Measurements from ENCODE around the gene GRB7.

DNA sequence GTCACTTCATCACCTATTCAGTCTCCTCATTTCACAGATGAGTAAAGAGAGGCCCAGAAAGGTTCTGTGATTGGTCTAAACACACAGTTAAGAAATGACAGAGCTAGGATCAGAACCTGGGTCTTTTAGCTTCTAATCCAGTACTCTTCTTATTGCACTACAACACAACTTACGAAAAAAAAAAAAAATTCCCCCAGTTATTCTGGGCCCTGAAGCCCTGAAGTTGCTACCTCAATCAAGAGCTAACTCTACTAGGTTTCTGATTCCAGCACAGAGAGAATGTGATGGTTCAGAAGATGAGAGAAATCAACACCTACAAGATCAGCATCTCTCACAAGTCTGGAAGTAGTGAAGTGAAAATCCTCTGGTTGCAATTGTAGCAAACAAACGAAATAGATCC lies 37.3 kb downstream of the GRB7 start:
- TF ChIP-seq STAT1 (IDR thresholded peaks at IDR 0.05; ENCODE audit: unreplicated experiment) (no peak), POLR2AphosphoS5 (IDR thresholded peaks at IDR 0.05; ENCODE audit: low read depth) (no peak), EZH2 (IDR thresholded peaks at IDR 0.05; ENCODE audit: low read depth, unreplicated experiment) (no peak), ZNF331 (CRISPR knock-in tag; IDR thresholded peaks at IDR 0.05; ENCODE audit: low read depth) (no peak), JUNB (IDR thresholded peaks at IDR 0.05; ENCODE audit: unreplicated experiment) (no peak), CREB1 (CRISPR knock-in tag; IDR thresholded peaks at IDR 0.05; ENCODE audit: low read depth) (no peak), EZH2phosphoT487 (IDR thresholded peaks at IDR 0.05; ENCODE audit: unreplicated experiment) (no peak), NANOG (IDR thresholded peaks at IDR 0.05; ENCODE audit: borderline replicate concordance) (no peak), ZNF114 (CRISPR knock-in tag; IDR thresholded peaks at IDR 0.05) (no peak)
- TF ChIP-seq, protein P1, sequence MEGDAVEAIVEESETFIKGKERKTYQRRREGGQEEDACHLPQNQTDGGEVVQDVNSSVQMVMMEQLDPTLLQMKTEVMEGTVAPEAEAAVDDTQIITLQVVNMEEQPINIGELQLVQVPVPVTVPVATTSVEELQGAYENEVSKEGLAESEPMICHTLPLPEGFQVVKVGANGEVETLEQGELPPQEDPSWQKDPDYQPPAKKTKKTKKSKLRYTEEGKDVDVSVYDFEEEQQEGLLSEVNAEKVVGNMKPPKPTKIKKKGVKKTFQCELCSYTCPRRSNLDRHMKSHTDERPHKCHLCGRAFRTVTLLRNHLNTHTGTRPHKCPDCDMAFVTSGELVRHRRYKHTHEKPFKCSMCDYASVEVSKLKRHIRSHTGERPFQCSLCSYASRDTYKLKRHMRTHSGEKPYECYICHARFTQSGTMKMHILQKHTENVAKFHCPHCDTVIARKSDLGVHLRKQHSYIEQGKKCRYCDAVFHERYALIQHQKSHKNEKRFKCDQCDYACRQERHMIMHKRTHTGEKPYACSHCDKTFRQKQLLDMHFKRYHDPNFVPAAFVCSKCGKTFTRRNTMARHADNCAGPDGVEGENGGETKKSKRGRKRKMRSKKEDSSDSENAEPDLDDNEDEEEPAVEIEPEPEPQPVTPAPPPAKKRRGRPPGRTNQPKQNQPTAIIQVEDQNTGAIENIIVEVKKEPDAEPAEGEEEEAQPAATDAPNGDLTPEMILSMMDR (conservative IDR thresholded peaks at IDR 0.05; ENCODE audit: low read depth in 2 of 2), result no peak
- TF ChIP-seq, protein P2, sequence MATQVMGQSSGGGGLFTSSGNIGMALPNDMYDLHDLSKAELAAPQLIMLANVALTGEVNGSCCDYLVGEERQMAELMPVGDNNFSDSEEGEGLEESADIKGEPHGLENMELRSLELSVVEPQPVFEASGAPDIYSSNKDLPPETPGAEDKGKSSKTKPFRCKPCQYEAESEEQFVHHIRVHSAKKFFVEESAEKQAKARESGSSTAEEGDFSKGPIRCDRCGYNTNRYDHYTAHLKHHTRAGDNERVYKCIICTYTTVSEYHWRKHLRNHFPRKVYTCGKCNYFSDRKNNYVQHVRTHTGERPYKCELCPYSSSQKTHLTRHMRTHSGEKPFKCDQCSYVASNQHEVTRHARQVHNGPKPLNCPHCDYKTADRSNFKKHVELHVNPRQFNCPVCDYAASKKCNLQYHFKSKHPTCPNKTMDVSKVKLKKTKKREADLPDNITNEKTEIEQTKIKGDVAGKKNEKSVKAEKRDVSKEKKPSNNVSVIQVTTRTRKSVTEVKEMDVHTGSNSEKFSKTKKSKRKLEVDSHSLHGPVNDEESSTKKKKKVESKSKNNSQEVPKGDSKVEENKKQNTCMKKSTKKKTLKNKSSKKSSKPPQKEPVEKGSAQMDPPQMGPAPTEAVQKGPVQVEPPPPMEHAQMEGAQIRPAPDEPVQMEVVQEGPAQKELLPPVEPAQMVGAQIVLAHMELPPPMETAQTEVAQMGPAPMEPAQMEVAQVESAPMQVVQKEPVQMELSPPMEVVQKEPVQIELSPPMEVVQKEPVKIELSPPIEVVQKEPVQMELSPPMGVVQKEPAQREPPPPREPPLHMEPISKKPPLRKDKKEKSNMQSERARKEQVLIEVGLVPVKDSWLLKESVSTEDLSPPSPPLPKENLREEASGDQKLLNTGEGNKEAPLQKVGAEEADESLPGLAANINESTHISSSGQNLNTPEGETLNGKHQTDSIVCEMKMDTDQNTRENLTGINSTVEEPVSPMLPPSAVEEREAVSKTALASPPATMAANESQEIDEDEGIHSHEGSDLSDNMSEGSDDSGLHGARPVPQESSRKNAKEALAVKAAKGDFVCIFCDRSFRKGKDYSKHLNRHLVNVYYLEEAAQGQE (IDR thresholded peaks at IDR 0.05; ENCODE audit: unreplicated experiment), result no peak
- TF ChIP-seq, protein P3, sequence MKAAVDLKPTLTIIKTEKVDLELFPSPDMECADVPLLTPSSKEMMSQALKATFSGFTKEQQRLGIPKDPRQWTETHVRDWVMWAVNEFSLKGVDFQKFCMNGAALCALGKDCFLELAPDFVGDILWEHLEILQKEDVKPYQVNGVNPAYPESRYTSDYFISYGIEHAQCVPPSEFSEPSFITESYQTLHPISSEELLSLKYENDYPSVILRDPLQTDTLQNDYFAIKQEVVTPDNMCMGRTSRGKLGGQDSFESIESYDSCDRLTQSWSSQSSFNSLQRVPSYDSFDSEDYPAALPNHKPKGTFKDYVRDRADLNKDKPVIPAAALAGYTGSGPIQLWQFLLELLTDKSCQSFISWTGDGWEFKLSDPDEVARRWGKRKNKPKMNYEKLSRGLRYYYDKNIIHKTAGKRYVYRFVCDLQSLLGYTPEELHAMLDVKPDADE (IDR thresholded peaks at IDR 0.05), result no peak

All from GM23338 (cell line).